IMR-90 (cell line): Measurements from ENCODE around the gene CCDC182. TPM values are rescaled to one million over a fixed set of nuclear protein-coding genes. Genes with fewer than 3 reads are reported as not detected.

ENCODE experiments used
- ATAC-seq: fragments of 200-7000 bp; cut with Tn5 transposase; 2 replicates; pipeline ENCODE4 v1.9.1; 2020; ENCODE audit warnings: low read depth, mild to moderate bottlenecking, moderate library complexity
- BruUV-seq: library from RNA; stranded (reverse); fragments of 400-500 nt; replicated peaks from 2 replicates; lab custom pipeline; 2021; lab: Mats Ljungman, UMichigan
- CTCF ChIA-PET: fragments of 300-600 bp; formaldehyde crosslinking; extraction: SDS; loops from one replicate; lab custom pipeline; 2021; ENCODE audit warnings: antibody characterized with exemption; lab: Yijun Ruan, JAX
- POLR2A ChIA-PET: fragments of 300-600 bp; sonication (Branson Sonifier 250); formaldehyde crosslinking; loops from one replicate; lab custom pipeline; 2022; ENCODE audit warnings: antibody characterized with exemption; ENCODE audit not compliant: unreplicated experiment; lab: Charles Lee
- DNase-seq: peaks from one replicate; pipeline ENCODE4 v3.0.0; 2013
- H2AFZ ChIP-seq: replicated peaks from 2 replicates; pipeline ENCODE3; 2013; ENCODE audit warnings: low read length, mild to moderate bottlenecking; ENCODE audit not compliant: poor library complexity
- H2AK5ac ChIP-seq: 2 replicates; pipeline ENCODE4 v1.6.1; 2013; ENCODE audit warnings: low read depth, low read length, inconsistent platforms
- H2AK9ac ChIP-seq: replicated peaks from 2 replicates; pipeline ENCODE3; 2013; ENCODE audit warnings: mild to moderate bottlenecking, low read depth, low read length, moderate library complexity; ENCODE audit not compliant: poor library complexity
- H2BK120ac ChIP-seq: 2 replicates; pipeline ENCODE4 v1.6.1; 2013; ENCODE audit warnings: low read depth, low read length, inconsistent platforms
- H2BK15ac ChIP-seq: 3 replicates; pipeline ENCODE4 v1.6.1; 2013; ENCODE audit warnings: low read depth, low read length, inconsistent platforms
- H2BK20ac ChIP-seq: 2 replicates; pipeline ENCODE4 v1.6.1; 2013; ENCODE audit warnings: low read depth, mild to moderate bottlenecking, inconsistent platforms, low read length, moderate library complexity
- H2BK5ac ChIP-seq: 2 replicates; pipeline ENCODE4 v1.6.1; 2013; ENCODE audit warnings: mild to moderate bottlenecking, low read depth, low read length, inconsistent platforms; ENCODE audit not compliant: poor library complexity, severe bottlenecking
- H3K14ac ChIP-seq: replicated peaks from 2 replicates; pipeline ENCODE4 v1.6.1; 2013; ENCODE audit warnings: low read depth, low read length, inconsistent platforms
- H3K18ac ChIP-seq: 2 replicates; pipeline ENCODE4 v1.6.1; 2013; ENCODE audit warnings: low read depth, low read length, control low read depth
- H3K23ac ChIP-seq: 2 replicates; pipeline ENCODE4 v1.6.1; 2013; ENCODE audit warnings: low read depth, low read length, inconsistent platforms
- H3K27ac ChIP-seq: 2 replicates; pipeline ENCODE4 v1.5.1; 2013; ENCODE audit warnings: mild to moderate bottlenecking, control low read depth, low read length; ENCODE audit not compliant: insufficient read depth
- H3K27me3 ChIP-seq: 2 replicates; pipeline ENCODE4 v1.6.1; 2013; ENCODE audit warnings: low read length; ENCODE audit not compliant: control insufficient read depth, insufficient read depth
- H3K36me3 ChIP-seq: 2 replicates; pipeline ENCODE4 v1.6.1; 2013; ENCODE audit warnings: low read length, mixed read lengths; ENCODE audit not compliant: control insufficient read depth, insufficient read depth
- H3K4ac ChIP-seq: 2 replicates; pipeline ENCODE4 v1.6.1; 2013; ENCODE audit warnings: low read depth, low read length, inconsistent platforms
- H3K4me1 ChIP-seq: 2 replicates; pipeline ENCODE4 v1.6.1; 2013; ENCODE audit warnings: low read length, mixed read lengths; ENCODE audit not compliant: control insufficient read depth, insufficient read depth
- H3K4me2 ChIP-seq: 2 replicates; pipeline ENCODE4 v1.6.1; 2013; ENCODE audit warnings: low read depth, mild to moderate bottlenecking, control low read depth, low read length, moderate library complexity
- H3K4me3 ChIP-seq: 2 replicates; pipeline ENCODE4 v1.5.1; 2013; ENCODE audit warnings: low read depth, mild to moderate bottlenecking, control low read depth, low read length, moderate library complexity; ENCODE audit not compliant: insufficient read depth
- H3K56ac ChIP-seq: 2 replicates; pipeline ENCODE4 v1.6.1; 2013; ENCODE audit warnings: low read length, inconsistent platforms; ENCODE audit not compliant: insufficient read depth; ENCODE audit errors: extremely low read depth
- H3K79me1 ChIP-seq, 2 experiments: 2 replicates each; pipeline ENCODE4 v1.6.1; 2013; ENCODE audit warnings: low read length in 2 of 2, inconsistent platforms in 1 of 2, low read depth in 1 of 2
- H3K9ac ChIP-seq: 2 replicates; pipeline ENCODE4 v1.6.1; 2013; ENCODE audit warnings: low read depth, low read length, control low read depth
- H3K9me1 ChIP-seq: 2 replicates; pipeline ENCODE4 v1.6.1; 2013; ENCODE audit warnings: low read length, inconsistent platforms; ENCODE audit not compliant: insufficient read depth
- H3K9me3 ChIP-seq: 2 replicates; pipeline ENCODE4 v1.6.1; 2013; ENCODE audit warnings: low read length; ENCODE audit not compliant: control insufficient read depth, insufficient read depth
- H4K20me1 ChIP-seq: 2 replicates; pipeline ENCODE4 v1.6.1; 2013; ENCODE audit warnings: low read length, inconsistent platforms; ENCODE audit not compliant: insufficient read depth
- H4K5ac ChIP-seq: 2 replicates; pipeline ENCODE4 v1.6.1; 2013; ENCODE audit warnings: mild to moderate bottlenecking, low read depth, low read length, control low read depth
- H4K8ac ChIP-seq, 2 experiments: 2 replicates each; pipeline ENCODE4 v1.6.1; 2013; ENCODE audit warnings: low read depth in 2 of 2, low read length in 2 of 2, control low read depth in 1 of 2, inconsistent platforms in 1 of 2
- H4K91ac ChIP-seq: 2 replicates; pipeline ENCODE4 v1.6.1; 2013; ENCODE audit warnings: low read depth, low read length, inconsistent platforms; ENCODE audit not compliant: insufficient read depth
- BHLHE40 ChIP-seq: fragments of 150-350 bp; IDR thresholded peaks from 2 replicates; pipeline ENCODE4 v1.6.1; 2016; ENCODE audit warnings: mild to moderate bottlenecking, low read depth, low read length
- CHD1 ChIP-seq: IDR thresholded peaks from 2 replicates; pipeline ENCODE4 v1.6.1; 2012; ENCODE audit warnings: low read depth, low read length, improper control_type of control experiment
- FOS ChIP-seq: fragments of 150-350 bp; IDR thresholded peaks from 2 replicates; pipeline ENCODE4 v1.6.1; 2016; ENCODE audit warnings: low read depth, low read length
- MAFK ChIP-seq: IDR thresholded peaks from 2 replicates; pipeline ENCODE4 v1.6.1; 2012; ENCODE audit warnings: low read depth, low read length, improper control_type of control experiment
- MAZ ChIP-seq: IDR thresholded peaks from 2 replicates; pipeline ENCODE4 v1.6.1; 2012; ENCODE audit warnings: low read depth, mild to moderate bottlenecking, low read length, improper control_type of control experiment, moderate library complexity, borderline replicate concordance
- POLR2A ChIP-seq: IDR thresholded peaks from 2 replicates; pipeline ENCODE4 v1.6.1; 2012; ENCODE audit warnings: mild to moderate bottlenecking, low read depth, low read length
- WGBS, 2 experiments: methylation state at CpG; one replicate each; pipeline versions ENCODE4 v1.1.5 to v1.1.7; 2013; ENCODE audit warnings: missing lambda C conversion rate in 2 of 2; ENCODE audit not compliant: insufficient read length in 1 of 2; ENCODE audit errors: extremely low coverage in 2 of 2; 5-methylcytosine and 5-hydroxymethylcytosine counted together
- dilution Hi-C: fragments of 300-500 bp; cut with HindIII; formaldehyde crosslinking; loops from one replicate; pipeline ENCODE4 v1.14.3; 2018; ENCODE audit warnings: low sequenced_read_pairs; ENCODE audit not compliant: unreplicated experiment
- in situ Hi-C: fragments of 300-500 bp; cut with MboI; formaldehyde crosslinking; loops from 3 replicates; pipeline ENCODE4 v1.14.3; 2019; ENCODE audit warnings: low sequenced_read_pairs, inconsistent platforms, mixed read lengths
- intact Hi-C: fragments of 100-400 bp; cut with micrococcal nuclease; formaldehyde crosslinking; loops from 2 replicates; pipeline ENCODE4 v1.10.0; 2022
- polyA plus RNA-seq, 3 experiments: library from polyadenylated mRNA; depleted of rRNA; stranded (reverse); fragments of >200 nt; gene quantifications; 2 replicates each; pipeline ENCODE4 v1.2.3, GENCODE V29; 2012; ENCODE audit warnings: low replicate concordance in 1 of 3
- total RNA-seq: library from RNA; depleted of rRNA; stranded (reverse); fragments of >200 nt; gene quantifications from 2 replicates; pipeline ENCODE4 v1.2.3, GENCODE V29; 2012
- TF ChIP-seq, protein P1 (sequence below): fragments of 150-350 bp; IDR thresholded peaks from 2 replicates; pipeline ENCODE4 v1.6.1; 2017; ENCODE audit warnings: mild to moderate bottlenecking, antibody characterized with exemption, low read length, low read depth
- TF ChIP-seq, protein P2 (sequence below): fragments of 150-350 bp; IDR thresholded peaks from 2 replicates; pipeline ENCODE4 v1.6.1; 2016; ENCODE audit warnings: low read depth, mild to moderate bottlenecking, low read length, moderate library complexity, borderline replicate concordance

The CCDC182 gene
- total and polyA plus RNA-seq, 2 of the 4 experiments (the other 2 are of a cell fraction), result not detected

DNA sequence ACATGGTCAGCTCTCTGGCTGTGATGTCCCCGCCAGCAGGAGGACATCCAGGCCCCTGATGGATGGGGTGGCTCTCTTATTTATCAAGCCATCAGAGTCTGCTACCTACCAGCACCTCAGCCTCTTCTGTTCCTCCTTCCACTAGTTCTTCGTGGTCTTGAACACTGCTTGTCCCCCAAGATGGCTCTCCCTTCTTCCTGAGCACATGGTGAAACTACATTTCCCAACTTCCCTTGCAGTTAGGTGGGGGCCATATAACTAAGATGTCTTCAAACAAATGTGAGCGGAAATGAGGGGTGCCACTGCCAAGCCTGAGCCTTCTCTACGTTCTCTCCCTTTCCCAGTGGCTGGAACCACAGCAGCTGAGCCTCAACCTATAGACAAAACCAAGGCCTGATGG, 29.8 kb upstream of the CCDC182 start:
- no CpG with 5 or more reads among the region's 4 CpGs for WGBS, 2 experiments
- H3K36me3 ChIP-seq, result no peaks in the 10 kb centered on the region
- H3K9ac ChIP-seq, result no peak overlapping the region
- peaks cover 42% of the 10 kb centered on the region for H3K27me3 ChIP-seq
- no peak overlapping the region for H3K23ac ChIP-seq
- H4K5ac ChIP-seq, result no peak overlapping the region
- H3K56ac ChIP-seq, result no peak overlapping the region
- no peaks in the 10 kb centered on the region for H3K4me1 ChIP-seq
- H3K4me2 ChIP-seq, result no peak overlapping the region
- no peak for DNase-seq
- no peak overlapping the region for H4K91ac ChIP-seq
- in situ Hi-C loops, result no loop called here
- TF ChIP-seq MAFK, result no peak
- TF ChIP-seq BHLHE40, result no peak
- no peak for TF ChIP-seq POLR2A
- no peak for TF ChIP-seq MAZ
- TF ChIP-seq, protein P1, sequence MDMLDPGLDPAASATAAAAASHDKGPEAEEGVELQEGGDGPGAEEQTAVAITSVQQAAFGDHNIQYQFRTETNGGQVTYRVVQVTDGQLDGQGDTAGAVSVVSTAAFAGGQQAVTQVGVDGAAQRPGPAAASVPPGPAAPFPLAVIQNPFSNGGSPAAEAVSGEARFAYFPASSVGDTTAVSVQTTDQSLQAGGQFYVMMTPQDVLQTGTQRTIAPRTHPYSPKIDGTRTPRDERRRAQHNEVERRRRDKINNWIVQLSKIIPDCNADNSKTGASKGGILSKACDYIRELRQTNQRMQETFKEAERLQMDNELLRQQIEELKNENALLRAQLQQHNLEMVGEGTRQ, result no peak
- no peak for TF ChIP-seq CHD1
- TF ChIP-seq, protein P2, sequence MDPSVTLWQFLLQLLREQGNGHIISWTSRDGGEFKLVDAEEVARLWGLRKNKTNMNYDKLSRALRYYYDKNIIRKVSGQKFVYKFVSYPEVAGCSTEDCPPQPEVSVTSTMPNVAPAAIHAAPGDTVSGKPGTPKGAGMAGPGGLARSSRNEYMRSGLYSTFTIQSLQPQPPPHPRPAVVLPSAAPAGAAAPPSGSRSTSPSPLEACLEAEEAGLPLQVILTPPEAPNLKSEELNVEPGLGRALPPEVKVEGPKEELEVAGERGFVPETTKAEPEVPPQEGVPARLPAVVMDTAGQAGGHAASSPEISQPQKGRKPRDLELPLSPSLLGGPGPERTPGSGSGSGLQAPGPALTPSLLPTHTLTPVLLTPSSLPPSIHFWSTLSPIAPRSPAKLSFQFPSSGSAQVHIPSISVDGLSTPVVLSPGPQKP, result no peak
- TF ChIP-seq FOS, result no peak
- no peak overlapping the region for H3K27ac ChIP-seq
- no peak overlapping the region for H3K18ac ChIP-seq
- H3K9me3 ChIP-seq, result no peaks in the 10 kb centered on the region
- H3K4me3 ChIP-seq, result no peak overlapping the region
- dilution Hi-C loops, result no loop called here
- no peak overlapping the region for H2BK120ac ChIP-seq
- no TSS peak for BruUV-seq
- ATAC-seq, result no peak
- H3K9me1 ChIP-seq, result no peaks in the 10 kb centered on the region
- no peak overlapping the region for H4K8ac ChIP-seq
- H2AFZ ChIP-seq, result no peak overlapping the region
- intact Hi-C loops, result no loop called here
- ChIA-PET CTCF (no interaction called here), POLR2A (no interaction called here)
- no peak overlapping the region for H3K14ac ChIP-seq
- H4K20me1 ChIP-seq, result no peaks in the 10 kb centered on the region
- no peaks in the 10 kb centered on the region for H3K79me1 ChIP-seq
- no peak overlapping the region for H2BK20ac ChIP-seq
- no peak overlapping the region for H2BK5ac ChIP-seq
- H2AK5ac ChIP-seq, result no peak overlapping the region
- H2BK15ac ChIP-seq, result no peak overlapping the region
- H3K4ac ChIP-seq, result no peak overlapping the region
- no peak overlapping the region for H2AK9ac ChIP-seq
